GM19023 (cell line): ENCODE measurements around the gene TSPAN32.
"Not testable (repeated sequence)": the region's sequence is repeated elsewhere in the genome, so short reads cannot be mapped to it uniquely, and the experiment has no call there.

ENCODE experiments used
- ATAC-seq: cut with Tn5 transposase; IDR thresholded peaks from one replicate; pipeline ENCODE4 v1.9.1; 2021; ENCODE audit warnings: mild to moderate bottlenecking, moderate library complexity; ENCODE audit not compliant: unreplicated experiment

Gene TSPAN32

DNA sequence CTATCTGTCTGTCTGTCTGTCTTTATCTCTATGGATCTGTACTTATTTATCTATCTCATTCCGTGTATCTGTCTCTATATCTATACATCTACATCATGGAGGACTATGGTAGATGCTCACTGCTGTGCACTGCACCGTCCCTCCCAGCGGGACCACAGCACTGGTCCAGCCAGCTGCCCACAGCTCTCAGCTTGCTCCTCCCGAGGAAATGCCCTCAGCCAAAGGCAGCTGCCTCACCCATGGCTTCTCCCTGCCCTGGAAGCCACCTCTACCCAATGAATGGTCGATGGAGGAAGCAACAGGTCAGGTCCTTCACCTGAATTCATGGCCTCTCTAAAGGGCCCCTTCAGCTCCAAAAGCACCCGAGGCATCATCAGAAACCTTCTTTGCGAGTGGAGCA lies 60.6 kb downstream of the TSPAN32 start:
- ATAC-seq, result no peak

DNA sequence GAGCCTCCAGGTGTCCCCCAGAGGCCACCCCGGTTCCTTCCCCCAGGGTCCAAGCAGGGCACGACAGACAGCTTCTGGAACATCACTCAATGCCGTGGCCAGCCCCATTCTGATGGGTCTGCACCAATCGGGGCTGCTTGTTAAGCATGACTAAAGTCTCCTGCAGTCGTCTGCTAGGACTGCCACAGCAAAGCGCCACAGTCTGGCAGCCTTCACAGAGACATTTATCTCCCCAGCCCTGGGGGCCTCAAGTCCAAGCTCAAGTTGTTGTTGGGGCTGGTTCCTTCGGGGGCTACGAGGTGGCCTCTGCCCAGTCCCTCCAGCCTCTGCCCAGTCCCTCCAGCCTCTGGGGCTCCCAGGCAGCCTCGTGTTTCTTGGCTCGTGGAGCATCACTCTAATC lies 61.3 kb downstream of the TSPAN32 start:
- ATAC-seq, result no peak

DNA sequence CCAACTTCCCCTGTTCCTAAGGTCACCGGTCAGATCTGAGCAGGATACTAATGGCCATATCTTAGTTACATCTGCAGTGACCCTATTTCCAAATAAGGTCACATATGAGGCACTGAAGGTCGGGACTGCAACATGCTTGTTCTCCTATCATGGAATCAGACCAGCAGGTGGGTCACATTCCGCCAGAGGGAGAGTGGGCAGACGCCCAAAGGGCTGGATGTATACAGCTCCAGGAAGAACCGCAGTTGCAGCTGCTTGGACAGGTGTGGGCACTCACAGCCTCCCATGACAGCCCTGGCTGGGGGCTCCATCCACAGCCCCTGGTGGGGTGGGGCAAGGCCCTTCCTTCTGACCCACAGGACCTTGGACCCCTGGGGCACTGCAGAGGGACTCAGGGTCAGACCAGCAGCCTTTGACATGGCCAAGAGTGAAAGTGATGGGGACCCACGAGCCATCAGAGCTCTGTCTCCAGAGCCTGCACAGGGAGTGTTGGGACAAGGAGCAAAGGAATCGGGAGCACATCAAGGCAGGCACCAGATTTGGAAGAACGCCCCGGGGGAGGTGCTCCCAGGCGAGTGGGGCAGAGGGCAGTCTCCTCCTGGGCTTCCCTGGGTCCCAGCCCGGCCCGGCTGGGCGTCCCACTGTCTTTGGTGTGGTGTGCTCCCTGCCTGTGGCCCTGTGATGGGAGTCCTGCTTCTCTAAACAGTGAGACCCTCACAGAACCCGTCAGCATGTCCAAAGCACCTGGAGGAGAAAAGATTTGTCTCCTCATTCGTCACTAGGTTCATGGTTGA lies 62.0 kb downstream of the TSPAN32 start:
- ATAC-seq, result no peak

DNA sequence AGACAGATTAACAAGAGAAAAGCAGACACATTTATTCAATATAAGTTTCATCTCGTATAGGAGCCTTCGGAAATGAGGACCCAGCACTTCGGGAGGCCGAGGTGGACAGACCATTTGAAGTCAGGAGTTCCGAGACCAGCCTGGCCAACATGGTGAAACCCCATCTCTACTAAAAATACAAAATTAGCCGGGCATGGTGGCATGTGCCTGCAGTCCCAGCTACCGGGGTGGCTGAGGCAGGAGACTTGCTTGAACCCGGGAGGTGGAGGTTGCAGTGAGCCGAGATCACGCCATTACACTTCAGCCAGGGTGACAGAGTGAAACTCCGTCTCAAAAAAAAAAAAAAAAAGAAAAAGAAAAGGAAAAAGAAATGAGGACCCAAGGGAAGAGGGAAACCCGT lies 62.6 kb downstream of the TSPAN32 start:
- ATAC-seq, result not testable (repeated sequence)

DNA sequence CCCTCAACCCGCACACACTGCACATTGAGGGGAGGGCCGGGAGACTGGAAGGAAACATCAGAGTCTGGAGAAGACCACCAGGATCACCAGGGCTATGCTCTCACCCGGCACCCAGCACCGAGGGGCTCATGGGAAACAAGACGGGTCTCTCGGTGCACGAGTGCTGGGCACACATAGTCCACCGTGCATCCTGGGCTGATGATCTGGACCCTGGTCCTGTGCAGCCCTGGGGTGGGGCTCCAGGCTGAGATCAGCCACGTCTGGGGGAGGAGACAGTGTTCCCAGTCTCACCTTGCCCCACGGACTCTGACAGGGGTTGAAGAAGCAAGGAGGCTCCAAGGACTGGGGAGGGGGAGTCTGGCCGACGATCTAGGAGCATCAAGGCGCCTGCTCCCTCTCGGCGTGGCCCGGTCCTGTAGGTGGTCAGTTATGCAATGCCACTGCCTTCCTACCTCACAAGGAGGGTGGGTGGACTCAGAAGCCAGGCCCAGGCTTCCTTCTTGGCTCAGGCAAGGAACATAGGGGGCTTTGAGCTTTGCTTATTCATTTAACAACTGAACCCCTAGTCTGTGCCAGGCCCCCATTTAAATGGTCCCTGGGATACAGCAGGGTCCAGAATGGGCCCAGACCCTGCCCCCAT lies 63.9 kb downstream of the TSPAN32 start:
- ATAC-seq, result no peak

DNA sequence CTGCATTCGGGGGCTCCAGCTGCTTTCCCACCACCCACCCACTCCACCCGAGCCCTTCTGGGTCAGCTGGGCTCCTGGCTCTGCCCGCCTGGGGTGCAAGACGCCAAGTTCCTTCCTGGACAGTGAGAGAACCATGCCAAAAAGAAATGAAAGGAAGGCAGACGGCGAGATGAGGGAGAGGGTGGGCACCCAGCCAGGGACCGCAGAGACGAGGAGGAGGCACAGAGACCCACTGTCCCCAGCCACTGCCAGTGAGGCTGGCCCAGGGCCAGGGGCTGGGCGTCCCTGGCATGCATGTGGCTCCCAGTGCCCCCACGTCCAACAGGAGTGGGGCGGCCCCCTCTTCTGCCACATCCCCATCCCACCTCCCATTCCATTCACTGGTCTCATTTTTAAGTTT lies 64.5 kb downstream of the TSPAN32 start:
- no peak for ATAC-seq

DNA sequence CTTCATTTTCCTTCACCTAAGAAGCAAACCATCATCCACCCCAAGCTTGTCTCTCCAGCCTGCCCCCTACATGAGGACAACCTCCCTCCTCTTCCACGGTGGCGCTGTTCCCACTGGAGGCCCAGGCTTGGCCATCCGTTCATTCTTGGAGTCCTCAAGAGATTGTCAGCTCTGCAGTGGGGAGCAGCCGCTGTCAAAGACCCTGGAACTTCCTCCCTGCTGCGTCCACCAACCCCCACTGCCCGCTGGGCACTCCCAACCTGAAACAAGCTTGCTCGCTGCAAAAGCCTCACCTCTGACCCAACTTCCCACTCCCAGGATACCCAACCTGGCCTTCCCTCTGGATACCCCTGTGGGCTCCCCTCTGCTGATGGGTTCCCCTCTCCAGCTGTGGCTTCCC lies 64.9 kb downstream of the TSPAN32 start:
- no peak for ATAC-seq

DNA sequence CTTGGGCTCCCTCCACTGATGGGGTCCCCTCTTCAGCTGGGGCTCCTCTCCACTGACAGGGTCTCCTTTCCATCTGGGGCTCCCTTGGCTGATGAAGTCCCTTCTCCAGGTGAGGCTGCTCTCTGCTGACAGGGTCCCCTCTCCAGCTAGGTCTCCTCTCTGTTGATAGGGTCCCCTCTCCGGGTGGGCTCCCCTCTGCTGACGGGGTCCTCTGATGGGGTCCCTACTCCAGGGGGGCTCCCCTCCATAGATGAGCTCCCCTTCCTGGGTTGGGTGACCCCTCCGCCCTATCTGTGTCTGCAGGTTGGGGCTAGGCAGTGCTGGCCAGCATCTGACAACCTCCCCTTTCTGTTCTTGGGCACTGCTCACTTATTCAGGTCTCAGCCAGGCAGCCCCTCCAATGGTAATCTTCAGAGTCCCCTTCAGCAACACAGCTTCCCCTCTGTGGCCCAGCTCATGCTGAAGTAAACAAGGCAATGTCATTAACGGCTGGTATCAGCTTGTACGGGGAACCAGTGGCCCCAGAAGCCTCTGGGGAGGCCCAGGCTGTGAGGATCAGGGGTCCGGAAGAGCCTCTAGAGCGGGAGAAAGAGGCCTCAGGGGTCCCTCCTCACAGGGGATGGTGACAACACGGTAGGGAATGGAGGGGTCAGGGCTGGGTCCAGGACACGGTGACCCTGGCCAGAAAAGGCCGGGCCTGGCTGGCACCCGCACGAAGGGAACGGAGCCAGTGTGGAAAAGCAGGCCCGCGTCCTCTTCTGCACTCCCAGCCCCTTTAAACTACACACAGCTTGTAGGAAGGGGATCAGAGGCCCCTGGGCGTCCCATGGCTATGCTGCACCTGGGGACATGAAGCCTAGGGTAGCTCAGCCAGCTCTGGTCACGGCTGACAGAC lies 65.7 kb downstream of the TSPAN32 start:
- ATAC-seq, result no peak
